A549 (cell line): ENCODE results near the gene E2F1. TPM values are rescaled to one million over a fixed set of nuclear protein-coding genes. Genes with fewer than 3 reads are reported as not detected.

Source experiments
- ATAC-seq, 2 experiments: fragments of 200-7000 bp in 1 of 2; fragments of >200 bp in 1 of 2; cut with Nextera tagmentation in 1 of 2; cut with Tn5 transposase in 1 of 2; 3 replicates each; pipeline versions ENCODE4 v1.8.0 to v1.9.1; 2018 to 2020; ENCODE audit warnings: mild to moderate bottlenecking in 1 of 2, moderate library complexity in 1 of 2
- CTCF ChIA-PET: fragments of 300-600 bp; sonication (Branson Sonifier 250); formaldehyde crosslinking; extraction: SDS; loops from one replicate; lab custom pipeline; 2021; ENCODE audit warnings: antibody characterized with exemption, inconsistent platforms; lab: Yijun Ruan, JAX
- POLR2A ChIA-PET: fragments of 350-600 bp; formaldehyde crosslinking; extraction: SDS; loops from one replicate; lab custom pipeline; 2021; ENCODE audit warnings: antibody characterized with exemption, inconsistent platforms; lab: Yijun Ruan, JAX
- DNase-seq, 2 experiments: peaks; one replicate each; pipeline versions ENCODE4 v3.0.0 to v3.0.0-alpha.2; 2011 to 2016; ENCODE audit warnings: low read depth in 1 of 2, low spot score in 1 of 2
- FAIRE-seq: peaks from 2 replicates; lab custom pipeline; 2011; peaks lifted over from hg19 to GRCh38; lab: Jason Lieb, UNC
- H3K27ac ChIP-seq, 2 experiments: fragments of >200 bp; sonication (Bioruptor Twin); formaldehyde crosslinking; 3 replicates each; pipeline ENCODE4 v1.5.1; 2016 to 2017
- H3K4me1 ChIP-seq: fragments of >200 bp; sonication (Bioruptor Twin); formaldehyde crosslinking; 3 replicates; pipeline ENCODE4 v1.6.1; 2016
- H3K4me2 ChIP-seq: fragments of >200 bp; sonication (Bioruptor Twin); formaldehyde crosslinking; 3 replicates; pipeline ENCODE4 v1.6.1; 2016
- H3K4me3 ChIP-seq: fragments of >200 bp; sonication (Bioruptor Twin); formaldehyde crosslinking; 3 replicates; pipeline ENCODE4 v1.5.1; 2016
- H3K9me3 ChIP-seq: fragments of >200 bp; sonication (Bioruptor Twin); formaldehyde crosslinking; 3 replicates; pipeline ENCODE4 v1.6.1; 2016
- CEBPB ChIP-seq, 2 experiments: fragments of >200 bp in 1 of 2; sonication (Bioruptor Twin) in 1 of 2; formaldehyde crosslinking in 1 of 2; IDR thresholded peaks; 2 replicates each; pipeline ENCODE4 v1.6.1; 2012 to 2016
- CHD2 ChIP-seq: fragments of 150-350 bp; IDR thresholded peaks from 2 replicates; pipeline ENCODE4 v1.6.1; 2014; ENCODE audit warnings: low read length; ENCODE audit not compliant: partially characterized antibody
- CHD4 ChIP-seq: fragments of 200-600 bp; sonication (generic); IDR thresholded peaks from 2 replicates; pipeline ENCODE4 v1.6.1; 2016; ENCODE audit warnings: antibody characterized with exemption, mild to moderate bottlenecking, borderline replicate concordance
- EHMT2 ChIP-seq: fragments of 200-600 bp; sonication (generic); IDR thresholded peaks from 2 replicates; pipeline ENCODE4 v1.6.1; 2016; ENCODE audit warnings: antibody characterized with exemption, low read depth, mild to moderate bottlenecking, moderate library complexity
- EP300 ChIP-seq, 2 experiments: fragments of >200 bp; sonication (Bioruptor Twin); formaldehyde crosslinking; IDR thresholded peaks; 2 replicates in 1 of 2; 3 replicates in 1 of 2; pipeline ENCODE4 v1.6.1; 2016 to 2017
- ESRRA ChIP-seq: fragments of 150-350 bp; IDR thresholded peaks from 2 replicates; pipeline ENCODE4 v1.6.1; 2014; ENCODE audit warnings: mild to moderate bottlenecking, low read length, borderline replicate concordance
- GATA3 ChIP-seq: IDR thresholded peaks from 2 replicates; pipeline ENCODE4 v1.6.1; 2012; ENCODE audit warnings: borderline replicate concordance
- HDAC2 ChIP-seq: fragments of 200-600 bp; sonication (generic); IDR thresholded peaks from 2 replicates; pipeline ENCODE4 v1.6.1; 2016
- HEYL ChIP-seq: fragments of 250-450 bp; sonication (Bioruptor Pico); IDR thresholded peaks from 2 replicates; pipeline ENCODE4 v1.8.0; 2021; ENCODE audit warnings: mild to moderate bottlenecking, moderate library complexity
- HOXB13 ChIP-seq: fragments of 250-450 bp; sonication (Bioruptor Pico); IDR thresholded peaks from 2 replicates; pipeline ENCODE4 v1.5.0; 2020; ENCODE audit warnings: low read depth, mild to moderate bottlenecking, moderate library complexity
- KDM1A ChIP-seq: fragments of 200-600 bp; sonication (generic); IDR thresholded peaks from 2 replicates; pipeline ENCODE4 v1.6.1; 2016; ENCODE audit warnings: low read depth, mild to moderate bottlenecking
- MAFK ChIP-seq: fragments of 450-650 bp; IDR thresholded peaks from 2 replicates; pipeline ENCODE4 v1.6.1; 2014; ENCODE audit not compliant: partially characterized antibody
- MYC ChIP-seq: IDR thresholded peaks from 2 replicates; pipeline ENCODE4 v1.6.1; 2012; ENCODE audit warnings: mild to moderate bottlenecking, inconsistent platforms, low read length, improper control_type of control experiment, borderline replicate concordance
- PBX3 ChIP-seq: IDR thresholded peaks from 2 replicates; pipeline ENCODE4 v1.6.1; 2012
- POLR2A ChIP-seq: IDR thresholded peaks from 2 replicates; pipeline ENCODE4 v1.6.1; 2012; ENCODE audit warnings: mild to moderate bottlenecking, low read length
- POLR2AphosphoS2 ChIP-seq: conservative IDR thresholded peaks from 2 replicates; pipeline ENCODE4 v1.6.1; 2012; ENCODE audit warnings: low read length, improper control_type of control experiment, inconsistent platforms
- ZNF302 ChIP-seq: fragments of 250-450 bp; sonication (Bioruptor Pico); IDR thresholded peaks from 2 replicates; pipeline ENCODE4 v1.9.0; 2021; ENCODE audit warnings: inconsistent platforms, mild to moderate bottlenecking, moderate library complexity
- WGBS: methylation state at CpG from one replicate; pipeline ENCODE4 v1.1.6; 2017; ENCODE audit errors: missing lambda C conversion rate; 5-methylcytosine and 5-hydroxymethylcytosine counted together
- polyA plus RNA-seq, 4 experiments: library from polyadenylated mRNA; depleted of rRNA in 3 of 4; stranded (reverse); fragments of >200 nt; fragmentation: RNase III in 1 of 4; extraction: RNeasy Plus Mini Kit Qiagen cat#74134 plus additional on column Dnase treatment in 1 of 4; gene quantifications; 2 replicates in 3 of 4; 3 replicates in 1 of 4; pipeline ENCODE4 v1.2.3, GENCODE V29; 2011 to 2017
- TF ChIP-seq, protein P1 (sequence below): fragments of >200 bp; sonication (Bioruptor Twin); formaldehyde crosslinking; IDR thresholded peaks from 3 replicates; pipeline ENCODE4 v1.6.1; 2016

The E2F1 gene
- polyA plus RNA-seq, 2 of the 4 experiments (the other 2 are of a cell fraction): 17.9 to 35.8 TPM

GRCh38 chr20:33710681-33711445, 24.7 kb upstream of the E2F1 start:
- CTCF ChIA-PET: no interaction called here
- no peaks in the 10 kb centered on the region for H3K9me3 ChIP-seq
- ATAC-seq: no peak
- H3K4me2 ChIP-seq: peak overlapping the region; percentile 42
- DNase-seq: no peak
- H3K4me3 ChIP-seq: no peak overlapping the region
- FAIRE-seq: no peak
- peaks cover 24% of the 10 kb centered on the region for H3K4me1 ChIP-seq
- POLR2A ChIA-PET: no interaction called here
- TF ChIP-seq HOXB13 (CRISPR knock-in tag) (no peak), MAFK (no peak), CEBPB (IDR thresholded peaks at IDR 0.05) (no peak), ESRRA (0 out of 2 replicates have a peak, but pooled peaks have one; percentile 3)
- H3K27ac ChIP-seq: no peak overlapping the region
- 63% methylated on average over 14 of the region's 14 CpGs for WGBS

DNA sequence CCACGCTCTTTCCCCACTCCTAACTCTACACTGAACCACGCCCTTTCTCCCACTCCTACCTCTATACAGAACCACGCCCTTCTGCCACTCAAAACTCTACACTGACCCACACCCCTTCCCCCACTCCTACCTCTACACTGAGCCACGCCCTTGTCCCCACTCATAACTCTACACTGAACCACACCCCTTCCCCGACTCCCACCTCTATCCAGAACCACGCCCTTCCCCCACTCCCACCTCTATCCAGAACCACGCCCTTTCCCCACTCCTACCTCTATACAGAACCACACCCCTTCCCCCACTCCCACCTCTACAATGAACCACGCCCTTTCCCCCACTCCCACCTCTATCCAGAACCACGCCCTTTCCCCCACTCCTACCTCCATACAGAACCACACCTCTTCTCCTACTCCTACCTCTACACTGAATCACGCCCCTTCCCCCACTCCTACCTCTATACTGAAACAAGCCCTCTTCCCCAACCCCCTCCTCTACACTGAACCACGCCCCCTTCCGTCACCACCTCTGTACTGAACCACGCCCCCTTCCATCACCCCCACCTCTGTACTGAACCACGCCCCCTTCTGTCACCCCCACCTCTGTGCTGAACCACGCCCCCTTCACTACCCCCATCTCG, 23.8 kb upstream of the E2F1 start:
- POLR2A ChIA-PET: no interaction called here
- Histone ChIP-seq H3K27ac (peak overlapping the region in 1 of 2 experiments; percentile 46; a peak in 1 of 6 replicates), H3K4me1 (peaks cover 24% of the 10 kb centered on the region), H3K9me3 (no peaks in the 10 kb centered on the region), H3K4me2 (peak overlapping the region; percentile 22; the same call in 2 of the 3 replicates), H3K4me3 (no peak overlapping the region)
- TF ChIP-seq KDM1A (no peak), CHD2 (no peak), MYC (no peak), EHMT2 (no peak), POLR2AphosphoS2 (no peak), GATA3 (no peak), HEYL (CRISPR knock-in tag) (no peak), HDAC2 (no peak), ZNF302 (CRISPR knock-in tag) (no peak), POLR2A (no peak), PBX3 (no peak), ESRRA (no peak), CHD4 (no peak)
- TF ChIP-seq, protein P1, sequence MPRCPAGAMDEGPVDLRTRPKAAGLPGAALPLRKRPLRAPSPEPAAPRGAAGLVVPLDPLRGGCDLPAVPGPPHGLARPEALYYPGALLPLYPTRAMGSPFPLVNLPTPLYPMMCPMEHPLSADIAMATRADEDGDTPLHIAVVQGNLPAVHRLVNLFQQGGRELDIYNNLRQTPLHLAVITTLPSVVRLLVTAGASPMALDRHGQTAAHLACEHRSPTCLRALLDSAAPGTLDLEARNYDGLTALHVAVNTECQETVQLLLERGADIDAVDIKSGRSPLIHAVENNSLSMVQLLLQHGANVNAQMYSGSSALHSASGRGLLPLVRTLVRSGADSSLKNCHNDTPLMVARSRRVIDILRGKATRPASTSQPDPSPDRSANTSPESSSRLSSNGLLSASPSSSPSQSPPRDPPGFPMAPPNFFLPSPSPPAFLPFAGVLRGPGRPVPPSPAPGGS: no peak
- CTCF ChIA-PET: no interaction called here
- WGBS: 76% methylated on average over 11 of the region's 16 CpGs
- no peak for FAIRE-seq
- no peak for ATAC-seq
- DNase-seq: no peak

DNA sequence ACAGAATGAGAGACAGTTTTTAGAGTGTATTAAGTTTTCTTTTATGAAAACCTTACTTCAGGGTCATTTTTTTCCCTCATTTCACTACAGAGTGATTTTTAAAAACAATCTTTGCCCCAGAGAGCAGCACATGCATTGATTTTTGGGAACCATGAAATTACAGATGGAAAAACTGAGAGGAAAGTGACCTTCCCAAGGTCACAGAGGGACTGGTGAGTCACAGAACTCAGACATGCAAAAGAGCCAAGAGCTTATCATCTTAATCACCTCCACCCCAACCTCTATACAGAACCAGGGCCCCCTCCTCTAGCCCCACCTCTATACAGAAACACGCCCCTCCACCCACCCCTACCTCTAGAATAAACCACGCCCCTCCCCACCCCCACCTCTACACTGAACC, 23.2 kb upstream of the E2F1 start:
- 71% methylated on average over 1 of the region's 2 CpGs for WGBS
- Histone ChIP-seq H3K9me3 (no peaks in the 10 kb centered on the region), H3K4me2 (no peak overlapping the region), H3K4me1 (peaks cover 24% of the 10 kb centered on the region), H3K4me3 (no peak overlapping the region), H3K27ac (peak overlapping the region in 1 of 2 experiments; percentile 46; a peak in 1 of 6 replicates)
- ATAC-seq (no peak), FAIRE-seq (no peak), DNase-seq (no peak)
- no peak for TF ChIP-seq EP300 (IDR thresholded peaks at IDR 0.05)
- TF ChIP-seq ESRRA: peak; percentile 73; the same call in 1 of the 2 replicates
- ChIA-PET POLR2A (no interaction called here), CTCF (interaction anchor here (0.6 to 1.4 kb wide), 3 partner anchors 11 to 1167 kb away, joined by 3 to 5 read pairs (median 3); partner anchors contain the start of gene PXMP4)
